NAMALWA (cell line): Measurements from ENCODE around the gene HSPB6.
A peak's percentile ranks its signal among the peaks of the same experiment; 100 is the strongest.

Experiments
- DNase-seq: peaks from one replicate; pipeline ENCODE4 v3.0.0-alpha.2; 2015; ENCODE audit warnings: low spot score

HSPB6 gene

GRCh38 chr19:35716801-35717664 is 39.8 kb downstream of the HSPB6 start:
- DNase-seq, result peak; percentile 97

- DNase-seq, result no peak
Measured at GRCh38 chr19:35715981-35716800, 40.6 kb downstream of the HSPB6 start.

GRCh38 chr19:35715355-35715809 is 41.4 kb downstream of the HSPB6 start:
- DNase-seq, result no peak

- peak; percentile 35 for DNase-seq
Measured at GRCh38 chr19:35714601-35715354, 42.1 kb downstream of the HSPB6 start.

GRCh38 chr19:35713904-35714495 is 42.8 kb downstream of the HSPB6 start:
- DNase-seq, result no peak

GRCh38 chr19:35713506-35713850 is 43.4 kb downstream of the HSPB6 start:
- no peak for DNase-seq

- no peak for DNase-seq
Measured at GRCh38 chr19:35712567-35713505, 44.0 kb downstream of the HSPB6 start.

- DNase-seq, result peak; percentile 52
Measured at GRCh38 chr19:35710784-35711723, 45.8 kb downstream of the HSPB6 start.

GRCh38 chr19:35708391-35708790 is 48.4 kb downstream of the HSPB6 start:
- DNase-seq, result no peak
